EL (cell line): ENCODE data around the gene ITGB5.

Source experiments
- DNase-seq: peaks from one replicate; pipeline ENCODE4 v3.0.0-alpha.2; 2016

ITGB5 gene

DNA sequence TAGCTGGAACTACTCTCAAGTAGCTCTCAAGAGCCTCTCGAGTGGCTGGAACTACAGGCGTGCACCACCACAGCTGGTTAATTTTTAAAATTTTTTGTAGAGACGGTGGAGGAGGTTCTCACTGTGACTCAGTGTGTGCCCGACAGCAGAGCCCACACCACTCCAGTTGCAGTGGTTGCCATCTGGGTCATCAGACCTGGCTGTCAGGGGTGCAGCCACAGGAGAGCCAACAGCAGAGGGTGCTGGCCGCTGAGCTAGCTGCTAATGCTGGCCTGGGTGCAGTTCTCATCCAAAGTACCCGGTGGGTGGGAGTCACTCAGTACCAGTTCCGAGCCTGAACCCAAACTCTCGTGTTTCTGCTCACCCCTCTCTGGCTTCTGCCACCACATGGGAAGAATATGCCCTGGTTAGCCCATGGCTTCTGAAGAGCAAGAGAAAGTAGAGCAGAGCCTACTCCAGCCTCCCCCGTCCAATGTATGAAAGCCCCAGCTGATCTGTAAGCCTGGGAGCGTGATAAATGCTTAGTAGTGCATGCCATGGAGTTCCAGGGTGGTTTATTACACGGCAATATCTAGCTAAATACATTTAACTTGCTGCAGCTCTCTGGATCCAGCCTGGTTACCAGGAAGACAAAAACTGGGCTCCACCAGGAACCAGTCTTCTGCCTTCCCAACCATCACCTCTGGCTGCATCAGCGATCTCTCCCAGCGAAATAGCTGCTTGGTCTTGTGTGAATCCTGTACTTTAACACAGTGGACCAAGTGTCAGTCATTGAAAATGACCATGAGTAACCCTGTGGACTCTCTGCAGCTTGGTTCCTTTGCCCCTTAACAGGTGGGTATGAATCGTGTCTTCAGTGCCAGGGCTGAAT lies 139.8 kb downstream of the ITGB5 start:
- DNase-seq = no peak

DNA sequence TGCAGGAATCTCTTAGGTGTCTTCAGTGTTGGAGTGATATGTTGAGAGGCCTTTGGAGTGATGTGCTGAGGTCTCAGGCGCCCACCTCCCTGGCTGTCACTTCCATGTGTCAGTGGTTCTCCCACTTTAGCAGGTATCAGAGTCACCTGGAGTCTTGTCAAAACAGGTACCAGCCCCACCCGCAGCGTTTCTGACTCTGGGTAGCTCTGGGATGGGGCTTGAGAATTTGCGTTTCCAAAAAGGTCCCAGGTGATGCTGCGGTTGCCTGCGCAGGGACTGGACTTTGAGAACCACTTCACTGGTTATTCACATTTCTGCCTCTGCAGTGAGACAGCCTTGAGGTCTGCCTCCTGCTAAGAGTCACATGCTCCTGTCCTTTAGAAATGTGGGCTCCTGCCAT lies 141.4 kb downstream of the ITGB5 start:
- no peak for DNase-seq

DNA sequence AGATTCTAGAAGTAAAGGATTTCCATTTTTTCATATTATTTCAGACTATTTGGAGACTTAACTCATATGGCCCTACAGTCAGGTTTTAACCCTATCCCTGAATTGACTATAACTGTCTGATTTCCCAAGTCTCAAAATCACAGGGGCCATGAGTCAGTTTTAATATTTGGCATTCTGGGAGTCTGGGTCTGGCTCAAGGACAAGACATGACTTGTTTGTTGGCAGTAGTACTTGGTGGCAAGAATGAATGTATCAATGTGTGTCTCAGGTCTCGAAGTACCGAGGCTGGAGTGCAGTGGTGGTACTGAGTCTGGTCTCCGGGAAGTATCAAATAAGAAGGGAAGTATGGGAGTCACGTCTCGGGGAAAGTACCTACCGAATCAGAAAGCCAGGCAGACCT lies 146.1 kb downstream of the ITGB5 start:
- DNase-seq = no peak

DNA sequence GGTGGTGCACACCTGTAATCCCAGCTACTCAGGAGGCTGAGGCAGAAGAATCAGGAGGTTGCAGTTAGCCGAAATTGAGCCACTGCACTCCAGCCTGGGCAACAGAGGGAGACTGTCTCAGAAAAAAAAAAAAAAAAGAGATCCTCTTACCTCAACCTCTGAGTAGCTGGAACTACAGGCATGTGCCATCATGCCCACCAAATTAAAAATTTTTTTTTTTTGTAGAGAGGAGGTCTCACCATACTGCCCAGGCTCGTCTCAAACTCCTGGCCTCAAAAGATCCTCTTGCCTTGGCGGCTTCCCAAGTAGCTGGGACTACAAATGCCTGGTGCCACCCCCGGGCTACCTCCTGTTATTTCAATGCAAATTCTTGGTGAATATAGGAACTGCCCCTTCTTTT lies 155.4 kb downstream of the ITGB5 start:
- DNase-seq = no peak

DNA sequence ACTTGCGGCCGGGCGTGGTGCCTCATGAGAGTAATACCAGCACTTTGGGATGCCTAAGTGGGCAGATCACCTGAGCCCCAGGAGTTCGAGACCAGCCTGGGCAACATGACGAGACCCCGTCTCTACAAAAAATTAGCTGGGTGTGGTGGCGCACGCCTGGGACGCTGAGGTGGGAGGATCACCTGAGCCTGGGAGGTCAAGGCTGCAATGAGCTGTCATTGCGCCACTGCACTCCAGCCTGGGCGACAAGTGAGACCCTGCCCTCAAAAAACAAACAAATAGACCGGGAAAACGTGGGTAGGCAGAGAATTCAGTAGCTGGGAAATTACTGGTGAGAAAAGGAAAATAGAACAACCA lies 156.2 kb downstream of the ITGB5 start:
- no peak for DNase-seq

- peak; percentile 82 for DNase-seq
Observed at GRCh38 chr3:124730129-124730940, 156.8 kb downstream of the ITGB5 start, which contains the start of gene UMPS. Gene UMPS (plus strand): TSS chr3:124730452. CDS start chr3:124730472, 20 bp downstream.

DNA sequence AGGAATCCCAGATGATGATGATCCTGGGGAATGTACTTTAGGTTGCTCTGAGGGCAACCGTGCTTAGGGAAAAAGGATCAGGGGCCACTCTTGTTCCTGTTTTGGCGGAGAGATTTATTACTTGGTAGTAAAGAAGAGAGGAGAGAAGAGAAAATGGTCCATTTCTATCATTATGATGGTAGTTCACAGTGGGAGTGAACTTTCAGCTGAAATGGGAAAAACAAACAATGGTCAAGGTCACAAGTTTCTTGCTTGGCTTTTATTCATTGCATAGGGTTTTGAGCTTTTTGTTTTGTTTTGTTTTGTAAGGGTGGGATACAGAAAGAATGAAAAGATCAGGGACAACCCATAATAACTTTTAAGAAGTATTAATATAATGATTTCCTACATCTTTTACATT lies 164.6 kb downstream of the ITGB5 start:
- DNase-seq = no peak

GRCh38 chr3:124714223-124714853 lies 172.8 kb downstream of the ITGB5 start:
- DNase-seq = no peak
